22Rv1 (cell line): ENCODE data around the gene OR6F1.
"Not testable (repeated sequence)": the region's sequence is repeated elsewhere in the genome, so short reads cannot be mapped to it uniquely, and the experiment has no call there.

Experiments used
- H3K27ac ChIP-seq: fragments of 450-650 bp; 2 replicates; pipeline ENCODE4 v1.5.1; 2017
- ZFX ChIP-seq: fragments of 450-650 bp; IDR thresholded peaks from 2 replicates; pipeline ENCODE4 v1.6.1; 2017; ENCODE audit warnings: antibody characterized with exemption, borderline replicate concordance
- TF ChIP-seq, protein P1 (sequence below): fragments of 450-650 bp; IDR thresholded peaks from 2 replicates; pipeline ENCODE4 v1.5.1; 2017; ENCODE audit warnings: mild to moderate bottlenecking

Gene OR6F1

DNA sequence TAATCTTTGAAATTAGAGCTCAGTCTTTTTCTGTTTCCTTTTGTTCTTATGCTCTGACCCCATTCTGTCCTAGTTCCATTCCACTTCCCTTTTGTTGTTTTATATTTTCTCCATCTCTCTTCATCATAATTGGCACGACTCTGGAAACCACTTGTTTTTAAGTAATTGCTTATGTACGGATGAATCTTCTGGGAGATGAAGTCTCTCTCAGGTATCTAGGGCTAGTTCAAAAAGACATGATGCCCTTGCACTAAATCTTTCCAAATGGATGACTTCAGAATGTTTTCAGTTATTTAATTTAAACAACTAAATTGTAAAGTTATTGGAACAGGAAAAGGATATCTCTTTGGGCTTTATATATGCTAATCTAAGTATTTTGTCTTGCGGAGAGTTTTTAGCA, at the start of gene OR6F1:
OR6F1 (minus strand) TSS at position 101 of the 400 bp plus-strand sequence. CDS start 3,891 bp downstream, outside the sequence.
- H3K27ac ChIP-seq, result no peak within 1 kb of the TSS
- TF ChIP-seq, protein P1, sequence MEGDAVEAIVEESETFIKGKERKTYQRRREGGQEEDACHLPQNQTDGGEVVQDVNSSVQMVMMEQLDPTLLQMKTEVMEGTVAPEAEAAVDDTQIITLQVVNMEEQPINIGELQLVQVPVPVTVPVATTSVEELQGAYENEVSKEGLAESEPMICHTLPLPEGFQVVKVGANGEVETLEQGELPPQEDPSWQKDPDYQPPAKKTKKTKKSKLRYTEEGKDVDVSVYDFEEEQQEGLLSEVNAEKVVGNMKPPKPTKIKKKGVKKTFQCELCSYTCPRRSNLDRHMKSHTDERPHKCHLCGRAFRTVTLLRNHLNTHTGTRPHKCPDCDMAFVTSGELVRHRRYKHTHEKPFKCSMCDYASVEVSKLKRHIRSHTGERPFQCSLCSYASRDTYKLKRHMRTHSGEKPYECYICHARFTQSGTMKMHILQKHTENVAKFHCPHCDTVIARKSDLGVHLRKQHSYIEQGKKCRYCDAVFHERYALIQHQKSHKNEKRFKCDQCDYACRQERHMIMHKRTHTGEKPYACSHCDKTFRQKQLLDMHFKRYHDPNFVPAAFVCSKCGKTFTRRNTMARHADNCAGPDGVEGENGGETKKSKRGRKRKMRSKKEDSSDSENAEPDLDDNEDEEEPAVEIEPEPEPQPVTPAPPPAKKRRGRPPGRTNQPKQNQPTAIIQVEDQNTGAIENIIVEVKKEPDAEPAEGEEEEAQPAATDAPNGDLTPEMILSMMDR, result no peak
- no peak for TF ChIP-seq ZFX

DNA sequence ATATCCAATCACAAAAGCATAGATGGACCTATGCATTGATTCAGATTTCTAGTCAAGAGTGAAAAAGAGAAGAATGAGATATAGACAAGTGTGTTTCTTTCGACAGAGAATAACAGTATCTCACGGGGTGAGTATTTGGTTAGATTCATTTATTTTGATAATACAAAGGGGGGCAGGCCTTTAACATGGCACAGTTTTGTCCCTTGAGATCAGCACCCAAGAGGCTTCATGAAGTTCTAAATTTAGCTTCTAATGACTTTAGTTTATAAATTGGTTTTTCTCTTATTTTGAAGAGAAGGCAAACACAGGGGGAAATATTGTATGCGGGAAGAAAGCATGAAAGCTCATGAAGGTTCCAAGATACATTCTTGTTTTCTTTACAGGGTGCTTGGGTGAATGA, 44.0 kb upstream of the OR6F1 start, which contains the start of gene OR1C1:
OR1C1 (minus strand) TSS at position 101 of the 400 bp plus-strand sequence. CDS start 2,150 bp downstream, outside the sequence.
- no peak within 1 kb of the TSS for H3K27ac ChIP-seq
- TF ChIP-seq, protein P1, result no peak
- TF ChIP-seq ZFX, result no peak

DNA sequence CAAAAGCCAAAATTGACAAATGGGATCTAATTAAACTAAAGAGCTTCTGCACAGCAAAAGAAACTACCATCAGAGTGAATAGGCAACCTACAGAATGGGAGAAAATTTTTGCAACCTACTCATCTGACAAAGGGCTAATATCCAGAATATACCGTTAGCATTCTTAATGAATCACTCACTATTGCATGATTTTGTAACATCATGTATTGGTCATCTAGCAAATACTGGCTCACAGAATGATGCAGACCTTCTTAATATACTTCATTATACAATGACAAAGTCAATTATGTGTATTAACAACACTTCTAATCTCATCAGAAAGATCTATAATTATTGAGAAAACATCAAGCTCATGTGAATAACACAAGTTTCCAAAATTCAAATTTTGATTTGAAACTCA, 37.9 kb upstream of the OR6F1 start:
- H3K27ac ChIP-seq, result not testable (repeated sequence)

DNA sequence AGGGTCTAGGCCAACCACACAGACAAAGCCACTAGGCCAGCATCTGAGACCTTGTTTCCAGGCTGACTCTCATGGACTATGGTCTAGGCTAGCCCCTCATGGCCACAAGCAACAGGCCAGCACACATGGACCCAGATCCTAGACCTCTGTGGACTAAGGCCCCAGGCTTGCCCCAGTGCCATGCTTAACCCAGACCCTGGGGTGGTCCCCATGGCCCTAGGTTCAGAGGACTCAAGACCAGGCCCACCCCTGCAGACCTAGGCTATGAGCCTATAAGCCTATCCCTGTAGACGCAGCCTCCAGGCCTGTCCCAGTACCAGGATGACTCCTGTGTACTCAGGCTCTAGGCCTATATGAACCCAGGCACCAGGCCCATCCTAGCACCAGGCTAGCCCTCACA, 33.4 kb upstream of the OR6F1 start:
- no peak overlapping the region for H3K27ac ChIP-seq
- no peak for TF ChIP-seq ZFX
- TF ChIP-seq, protein P1, result no peak

DNA sequence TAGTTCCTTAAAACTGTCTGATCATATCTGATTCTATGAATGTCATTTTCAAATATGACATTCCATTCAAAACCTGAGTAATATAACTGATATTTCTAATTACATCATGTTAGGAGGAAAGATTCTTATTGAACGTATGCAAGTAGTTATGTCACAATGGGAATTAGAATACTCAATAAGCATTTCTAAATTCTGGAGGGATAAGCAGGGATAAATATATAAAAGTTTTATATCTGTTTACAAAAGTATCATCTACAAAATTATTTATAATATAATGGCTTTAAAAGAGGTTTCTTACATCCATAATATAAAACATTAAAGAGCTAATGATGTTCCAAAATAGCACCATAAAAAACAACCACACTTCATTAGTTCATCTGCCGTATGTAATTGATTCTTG, 31.6 kb upstream of the OR6F1 start, which contains the start of gene OR14A2:
OR14A2 (minus strand) TSS at position 101 of the 400 bp plus-strand sequence.
- TF ChIP-seq ZFX, result no peak
- TF ChIP-seq, protein P1, result no peak
- no peak within 1 kb of the TSS for H3K27ac ChIP-seq

DNA sequence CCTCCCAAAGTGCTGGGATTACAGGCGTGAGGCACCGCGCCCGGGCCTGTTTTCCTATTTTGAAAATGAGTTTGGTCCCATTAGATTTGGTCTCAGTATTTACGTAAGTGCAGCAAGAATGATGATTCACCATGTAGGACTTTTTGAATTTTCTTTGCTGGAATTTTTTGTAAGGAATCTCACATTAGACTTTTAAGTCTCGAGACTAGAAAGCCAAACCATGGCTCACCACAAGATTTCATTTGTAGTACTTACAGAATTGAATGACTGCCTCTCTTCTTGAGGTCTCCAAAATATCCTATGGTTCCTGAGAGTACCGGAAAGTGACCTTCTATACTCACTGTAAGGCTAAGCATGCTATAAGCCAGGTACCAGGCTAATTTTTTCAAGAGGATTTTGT, 31.2 kb upstream of the OR6F1 start:
- TF ChIP-seq ZFX, result no peak
- TF ChIP-seq, protein P1, result no peak

DNA sequence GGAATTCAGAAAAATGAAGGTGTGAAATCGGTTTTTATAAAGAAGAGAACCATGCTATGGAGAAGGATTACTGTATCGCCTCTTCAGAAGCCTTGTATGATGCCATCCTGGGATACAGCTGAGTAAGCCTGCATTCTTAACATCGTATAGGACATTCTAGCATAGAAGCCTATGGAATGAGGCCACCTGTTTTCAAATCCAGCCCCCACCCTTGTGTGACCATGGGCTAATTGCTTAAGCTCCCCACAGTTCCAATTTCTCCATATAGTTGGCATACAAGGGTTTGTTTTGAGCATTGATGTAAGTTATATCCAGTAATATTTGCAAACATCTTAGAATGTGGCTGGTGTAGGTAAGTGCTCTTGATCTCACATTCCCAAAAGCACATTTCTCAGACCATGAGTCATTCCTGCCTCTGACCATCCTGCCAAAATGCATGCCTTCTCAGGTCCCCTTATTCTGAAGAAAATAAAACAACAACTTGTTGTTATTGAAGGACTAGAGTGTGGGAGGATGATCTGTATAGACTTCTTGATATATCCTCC, 30.0 kb upstream of the OR6F1 start:
- H3K27ac ChIP-seq, result no peak overlapping the region
- no peak for TF ChIP-seq ZFX
- TF ChIP-seq, protein P1, result no peak

More for the DNA sequence above, 31.2 kb upstream of the OR6F1 start:
- no peak overlapping the region for H3K27ac ChIP-seq

DNA sequence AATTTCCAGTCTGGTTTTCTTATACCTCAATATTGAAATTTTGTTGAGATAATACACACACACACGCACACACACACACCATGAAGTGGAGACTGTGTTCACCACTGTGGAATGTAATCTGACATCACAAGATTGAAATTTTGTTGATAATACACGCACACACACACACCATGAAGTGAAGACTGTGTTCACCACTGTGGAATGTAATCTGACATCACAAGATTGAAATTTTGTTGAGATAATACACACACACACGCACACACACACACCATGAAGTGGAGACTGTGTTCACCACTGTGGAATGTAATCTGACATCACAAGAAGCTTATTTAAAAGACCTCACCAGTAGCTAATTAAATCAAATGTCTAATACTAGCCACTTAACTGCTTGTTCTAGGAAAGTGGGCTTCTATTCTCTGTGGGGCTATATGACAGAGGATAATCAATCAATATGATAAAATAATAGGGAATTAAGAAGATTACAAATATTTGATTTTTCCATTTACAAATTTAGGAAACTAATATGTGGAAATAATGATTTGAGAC, 25.8 kb upstream of the OR6F1 start:
- H3K27ac ChIP-seq, result not testable (repeated sequence)
